Measurements from ENCODE around the gene RPS18. TPM values are rescaled to one million over a fixed set of nuclear protein-coding genes. Genes with fewer than 3 reads are reported as not detected.

The RPS18 gene
- total and polyA plus RNA-seq, 2 of the 13 experiments (the other 11 are each of a cell fraction or from before 2014, with no cell fraction given) = 3,896 to 5,806 TPM

GRCh38 chr6:33288921-33289783 lies 17.3 kb downstream of the RPS18 start, which contains the start of the genes PFDN6 and WDR46 (continued):
- no peak for TF ChIP-seq ZBTB4 (CRISPR knock-in tag; IDR thresholded peaks at IDR 0.05; ENCODE audit: borderline replicate concordance)
- TF ChIP-seq TEAD2 (CRISPR knock-in tag; IDR thresholded peaks at IDR 0.05) = no peak
- TF ChIP-seq SP140L (CRISPR knock-in tag; IDR thresholded peaks at IDR 0.05; ENCODE audit: borderline replicate concordance) = no peak
- TF ChIP-seq KMT2B (CRISPR knock-in tag; IDR thresholded peaks at IDR 0.05) = peak; percentile 67; the same call in 1 of the 2 replicates
- TF ChIP-seq ZNF564 (CRISPR knock-in tag; IDR thresholded peaks at IDR 0.05) = no peak
- 0 out of 2 replicates have a peak, but pooled peaks have one; percentile 42 for TF ChIP-seq ZNF34 (CRISPR knock-in tag; IDR thresholded peaks at IDR 0.05; ENCODE audit: borderline replicate concordance)
- TF ChIP-seq ZNF761 (CRISPR knock-in tag; conservative IDR thresholded peaks at IDR 0.05) = peak; percentile 86; the same call in 1 of the 2 replicates
- TF ChIP-seq ARID3A (IDR thresholded peaks at IDR 0.05; ENCODE audit: low read depth, low read length) = no peak
- no peak for TF ChIP-seq NFE2L2 (IDR thresholded peaks at IDR 0.05; ENCODE audit: low read length)
- no peak for TF ChIP-seq GPBP1L1 (CRISPR knock-in tag; IDR thresholded peaks at IDR 0.05)
- no peak for TF ChIP-seq FOXP1 (IDR thresholded peaks at IDR 0.05)
- TF ChIP-seq FOXP1 (CRISPR knock-in tag; IDR thresholded peaks at IDR 0.05) = peak; percentile 52; the same call in 1 of the 2 replicates
- TF ChIP-seq USF2 (IDR thresholded peaks at IDR 0.05; ENCODE audit: low read depth, low read length) = no peak
- TF ChIP-seq USF2 (CRISPR knock-in tag; IDR thresholded peaks at IDR 0.05; ENCODE audit: borderline replicate concordance) = no peak
- TF ChIP-seq ARNTL (CRISPR knock-in tag; IDR thresholded peaks at IDR 0.05) = peak; percentile 28; the same call in 1 of the 2 replicates
- no peak for TF ChIP-seq ZNF224 (CRISPR knock-in tag; IDR thresholded peaks at IDR 0.05)
- TF ChIP-seq ZNF12 (CRISPR knock-in tag; IDR thresholded peaks at IDR 0.05) = no peak
- no peak for TF ChIP-seq CC2D1A (CRISPR knock-in tag; IDR thresholded peaks at IDR 0.05)
- TF ChIP-seq ZMAT3 (CRISPR knock-in tag; conservative IDR thresholded peaks at IDR 0.05) = no peak
- no peak for TF ChIP-seq ZNF672 (CRISPR knock-in tag; IDR thresholded peaks at IDR 0.05)
- peak; percentile 70 for TF ChIP-seq SP4 (CRISPR knock-in tag; IDR thresholded peaks at IDR 0.05)

Data from HepG2 (cell line).